ENCODE measurements around the gene NECTIN2.
"Not testable (repeated sequence)": the region's sequence is repeated elsewhere in the genome, so short reads cannot be mapped to it uniquely, and the experiment has no call there.

The NECTIN2 gene

GRCh38 chr19:44908074-44908835, 62.2 kb downstream of the NECTIN2 start:
- DNase-seq (ENCODE audit: low read depth in 2 of 2): no peak

DNA sequence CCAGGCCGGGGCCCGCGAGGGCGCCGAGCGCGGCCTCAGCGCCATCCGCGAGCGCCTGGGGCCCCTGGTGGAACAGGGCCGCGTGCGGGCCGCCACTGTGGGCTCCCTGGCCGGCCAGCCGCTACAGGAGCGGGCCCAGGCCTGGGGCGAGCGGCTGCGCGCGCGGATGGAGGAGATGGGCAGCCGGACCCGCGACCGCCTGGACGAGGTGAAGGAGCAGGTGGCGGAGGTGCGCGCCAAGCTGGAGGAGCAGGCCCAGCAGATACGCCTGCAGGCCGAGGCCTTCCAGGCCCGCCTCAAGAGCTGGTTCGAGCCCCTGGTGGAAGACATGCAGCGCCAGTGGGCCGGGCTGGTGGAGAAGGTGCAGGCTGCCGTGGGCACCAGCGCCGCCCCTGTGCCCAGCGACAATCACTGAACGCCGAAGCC, 62.8 kb downstream of the NECTIN2 start:
- no peak for DNase-seq (ENCODE audit: low read depth in 2 of 2)

DNA sequence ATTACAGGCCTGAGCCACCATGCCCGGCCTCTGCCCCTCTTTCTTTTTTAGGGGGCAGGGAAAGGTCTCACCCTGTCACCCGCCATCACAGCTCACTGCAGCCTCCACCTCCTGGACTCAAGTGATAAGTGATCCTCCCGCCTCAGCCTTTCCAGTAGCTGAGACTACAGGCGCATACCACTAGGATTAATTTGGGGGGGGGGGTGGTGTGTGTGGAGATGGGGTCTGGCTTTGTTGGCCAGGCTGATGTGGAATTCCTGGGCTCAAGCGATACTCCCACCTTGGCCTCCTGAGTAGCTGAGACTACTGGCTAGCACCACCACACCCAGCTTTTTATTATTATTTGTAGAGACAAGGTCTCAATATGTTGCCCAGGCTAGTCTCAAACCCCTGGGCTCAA, 63.7 kb downstream of the NECTIN2 start:
- DNase-seq (ENCODE audit: low read depth in 2 of 2): no peak

DNA sequence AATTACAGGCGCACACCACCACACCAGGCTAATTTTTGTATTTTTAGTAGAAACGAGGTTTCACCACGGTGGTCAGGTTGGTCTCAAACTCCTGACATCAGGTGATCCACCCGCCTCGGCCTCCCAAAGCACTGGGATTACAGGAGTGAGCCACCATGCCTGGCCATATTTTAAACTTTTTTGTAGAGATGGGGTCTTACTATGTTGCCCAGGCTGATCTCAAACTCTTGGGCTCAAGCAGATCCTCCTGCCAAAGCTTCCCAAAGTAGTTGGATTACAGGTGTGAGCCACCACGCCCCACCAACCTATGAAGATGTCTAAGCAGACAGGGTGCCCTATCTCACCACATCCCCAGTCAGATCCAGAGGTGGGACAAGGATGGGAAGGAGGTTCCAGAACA, 65.8 kb downstream of the NECTIN2 start:
- not testable (repeated sequence) for DNase-seq (ENCODE audit: low read depth in 2 of 2)

GRCh38 chr19:44912854-44913253, 66.8 kb downstream of the NECTIN2 start:
- no peak for DNase-seq (ENCODE audit: low read depth in 2 of 2)

DNA sequence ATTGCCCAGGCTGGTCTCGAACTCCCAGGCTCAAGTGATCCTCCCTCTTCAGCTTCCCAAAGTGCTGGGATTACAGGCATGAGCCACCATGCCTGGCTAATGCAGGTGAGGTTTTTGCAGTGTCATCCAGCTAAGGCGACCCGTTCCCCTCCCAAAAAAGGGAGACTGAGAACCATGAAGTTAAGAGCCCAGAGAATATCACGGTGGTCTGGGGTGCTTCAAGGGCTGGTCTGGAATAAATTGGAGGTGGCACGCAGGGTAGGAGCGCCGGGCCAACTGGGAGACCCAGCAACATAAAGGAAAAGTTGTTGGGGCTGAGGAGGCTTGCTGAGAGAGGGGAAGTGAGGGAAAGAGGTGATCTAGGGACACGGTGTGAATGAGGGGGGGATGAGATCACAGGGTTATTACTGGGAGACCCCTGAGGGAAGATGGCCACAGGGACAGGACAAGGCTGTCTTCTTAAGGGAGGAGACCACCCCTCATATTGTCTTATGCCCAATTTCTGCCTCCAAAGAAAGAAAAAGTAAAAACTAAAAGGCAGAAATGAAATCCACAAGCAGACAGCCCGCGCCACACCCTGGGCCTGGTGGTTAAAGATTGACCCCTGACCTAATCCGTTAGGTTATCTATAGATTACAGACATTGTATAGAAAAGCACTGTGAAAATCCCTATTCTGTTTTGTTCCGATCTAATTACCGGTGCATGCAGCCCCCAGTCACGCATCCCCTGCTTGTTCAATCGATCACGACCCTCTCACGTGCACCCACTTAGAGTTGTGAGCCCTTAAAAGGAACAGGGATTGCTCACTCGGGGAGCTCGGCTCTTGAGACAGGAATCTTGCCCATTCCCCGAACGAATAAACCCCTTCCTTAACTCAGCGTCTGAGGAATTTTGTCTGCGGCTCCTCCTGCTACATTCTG, 67.7 kb downstream of the NECTIN2 start:
- DNase-seq (ENCODE audit: low read depth in 2 of 2): not testable (repeated sequence)

DNA sequence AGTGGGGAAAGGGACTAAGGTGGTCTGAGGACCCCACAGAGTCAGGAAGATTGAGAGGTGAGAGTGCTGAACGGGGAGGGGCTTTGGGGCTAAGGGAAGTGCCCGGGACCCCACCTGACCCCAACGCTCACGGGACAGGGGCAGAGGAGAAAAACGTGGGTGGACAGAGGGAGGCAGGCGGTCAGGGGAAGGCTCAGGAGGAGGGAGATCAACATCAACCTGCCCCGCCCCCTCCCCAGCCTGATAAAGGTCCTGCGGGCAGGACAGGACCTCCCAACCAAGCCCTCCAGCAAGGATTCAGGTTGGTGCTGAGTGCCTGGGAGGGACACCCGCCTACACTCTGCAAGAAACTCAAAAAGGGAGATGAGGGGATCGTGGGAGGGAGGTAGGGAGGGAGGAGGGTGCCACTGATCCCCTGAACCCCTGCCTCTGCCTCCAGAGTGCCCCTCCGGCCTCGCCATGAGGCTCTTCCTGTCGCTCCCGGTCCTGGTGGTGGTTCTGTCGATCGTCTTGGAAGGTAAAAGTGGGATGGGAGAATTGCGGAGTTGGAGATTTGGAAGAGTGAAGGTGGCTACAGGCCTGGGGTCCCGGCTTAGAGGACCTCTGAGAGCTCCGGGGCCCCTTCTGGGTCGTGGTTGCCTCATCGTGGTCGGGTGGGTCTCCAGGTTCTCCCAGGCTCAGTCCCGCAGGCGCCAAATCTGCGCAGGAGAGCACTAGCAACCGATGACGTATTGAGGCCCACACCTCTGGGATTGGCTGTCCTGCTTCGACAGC, 68.5 kb downstream of the NECTIN2 start, which contains the start of gene APOC1:
APOC1 (plus strand) TSS at position 176 of the 774 bp plus-strand sequence; CDS start at position 460, 284 bp downstream.
- peak; percentile 65 to 74 for DNase-seq (ENCODE audit: low read depth in 2 of 2)

GRCh38 chr19:44924243-44924725, 78.2 kb downstream of the NECTIN2 start:
- DNase-seq (ENCODE audit: low read depth in 2 of 2): no peak

- no peak for DNase-seq (ENCODE audit: low read depth in 2 of 2)
These were observed 79.2 kb downstream of the NECTIN2 start for GRCh38 chr19:44925114-44925891.

- DNase-seq (ENCODE audit: low read depth in 2 of 2): not testable (repeated sequence)
These were observed 80.4 kb downstream of the NECTIN2 start for GRCh38 chr19:44926245-44927077.

DNA sequence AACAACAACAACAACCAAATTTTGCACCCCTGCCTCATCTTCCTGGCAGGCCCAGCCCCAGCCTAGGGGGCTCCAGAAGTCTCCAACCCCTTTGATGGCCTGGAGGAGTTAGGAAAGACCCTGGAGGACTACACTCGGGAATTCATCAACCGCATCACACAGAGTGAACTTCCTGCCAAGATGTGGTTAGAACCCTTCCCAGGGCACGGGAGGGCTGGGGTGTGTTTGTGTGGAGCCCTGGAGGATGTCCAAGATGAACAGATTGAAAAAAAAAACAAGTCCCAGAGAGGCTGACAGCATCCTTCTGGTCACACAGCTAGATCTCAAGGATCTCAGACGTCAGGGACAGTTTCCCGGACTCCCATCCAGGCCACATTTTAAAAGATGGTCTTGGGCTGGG, 81.6 kb downstream of the NECTIN2 start:
- no peak for DNase-seq (ENCODE audit: low read depth in 2 of 2)

- no peak for DNase-seq (ENCODE audit: low read depth in 2 of 2)
These were observed 84.0 kb downstream of the NECTIN2 start for GRCh38 chr19:44930088-44930487.

DNA sequence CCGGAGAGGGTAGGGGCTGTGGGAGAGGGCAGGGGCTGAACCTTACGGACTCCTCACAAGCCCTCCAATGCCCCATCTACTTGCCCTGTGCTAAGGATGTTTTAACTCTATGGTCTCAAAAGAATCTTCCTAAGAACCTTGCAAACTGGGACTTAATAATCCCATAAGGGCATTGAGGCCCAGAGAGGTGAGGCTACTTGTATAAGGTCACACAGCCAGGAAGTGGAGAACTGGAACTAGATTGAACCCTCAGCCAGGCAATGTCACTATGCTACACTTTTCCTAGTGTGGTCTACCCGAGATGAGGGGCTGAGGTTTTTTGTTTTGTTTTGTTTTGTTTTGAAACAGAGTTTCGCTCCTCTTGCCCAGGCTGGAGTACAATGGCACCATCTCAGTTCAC, 85.4 kb downstream of the NECTIN2 start:
- no peak for DNase-seq (ENCODE audit: low read depth in 2 of 2)
